Amygdala (tissue), 56 donors: ENCODE measurements around the gene PLXDC2.

ENCODE experiments used
- DNase-seq, 56 donors: peaks; one replicate each; lab custom pipeline; 2025; lab: John Stamatoyannopoulos, UW

PLXDC2 gene

DNA sequence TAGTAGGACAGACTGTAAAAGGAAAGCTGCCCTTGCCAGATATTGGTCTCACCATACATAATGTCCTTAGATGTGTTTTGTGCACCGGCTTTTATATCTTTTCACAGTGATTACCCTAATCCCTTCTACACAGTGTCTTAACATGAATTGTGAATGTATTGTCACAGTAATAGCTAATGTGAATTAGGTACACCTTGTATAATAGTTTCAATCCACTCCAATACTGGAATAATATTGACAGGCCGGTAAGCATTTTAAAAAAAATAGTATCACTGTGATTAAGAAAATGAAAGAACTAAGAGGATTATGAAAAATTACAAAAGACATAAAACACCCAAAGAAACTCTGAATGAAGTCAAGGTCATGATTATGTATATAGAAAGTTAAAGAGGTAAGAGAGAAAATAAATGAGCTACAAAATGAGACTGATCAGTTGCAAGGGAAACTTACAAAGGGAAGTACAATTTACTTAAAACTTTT lies 420.9 kb downstream of the PLXDC2 start:
- no peak for DNase-seq

GRCh38 chr10:20237586-20237985 lies 421.4 kb downstream of the PLXDC2 start:
- no peak for DNase-seq

DNA sequence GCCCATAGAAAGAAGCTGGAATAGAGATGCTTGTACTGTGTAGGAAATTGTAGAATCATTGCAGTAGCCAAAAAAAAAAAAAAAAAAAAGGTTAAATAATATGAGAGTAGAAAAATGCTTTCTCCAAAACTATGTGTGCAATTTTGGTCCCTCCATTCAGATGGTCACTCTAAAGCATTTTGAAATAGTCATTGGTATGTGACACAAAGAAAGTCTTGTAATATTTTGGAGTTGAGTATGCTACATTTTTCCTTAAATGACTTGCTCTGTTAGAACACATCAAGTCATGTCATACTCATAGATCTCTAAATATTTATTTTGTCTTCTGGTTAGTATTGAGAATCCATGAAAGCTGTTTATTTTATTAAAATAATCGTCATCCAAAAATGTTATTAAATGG lies 424.4 kb downstream of the PLXDC2 start:
- no peak for DNase-seq

DNA sequence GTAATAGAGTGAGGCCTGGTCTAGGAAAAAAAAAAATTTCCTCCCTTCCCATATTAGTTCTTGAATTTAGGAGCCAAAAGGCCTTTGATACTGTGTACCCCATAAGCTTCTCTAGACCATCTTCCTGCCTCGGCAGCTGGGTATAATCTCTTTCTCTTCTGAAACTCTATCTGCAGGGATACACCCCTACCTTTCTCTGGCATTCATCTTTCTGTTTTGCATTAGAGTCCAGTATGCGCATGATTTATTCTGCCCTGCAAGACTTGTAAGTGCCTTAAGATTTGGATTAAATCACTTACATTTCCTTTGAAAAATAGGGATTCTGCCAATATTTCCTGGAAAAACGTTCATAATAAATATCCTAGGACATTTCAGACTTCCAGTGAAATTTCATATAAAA lies 431.2 kb downstream of the PLXDC2 start:
- DNase-seq: no peak

DNA sequence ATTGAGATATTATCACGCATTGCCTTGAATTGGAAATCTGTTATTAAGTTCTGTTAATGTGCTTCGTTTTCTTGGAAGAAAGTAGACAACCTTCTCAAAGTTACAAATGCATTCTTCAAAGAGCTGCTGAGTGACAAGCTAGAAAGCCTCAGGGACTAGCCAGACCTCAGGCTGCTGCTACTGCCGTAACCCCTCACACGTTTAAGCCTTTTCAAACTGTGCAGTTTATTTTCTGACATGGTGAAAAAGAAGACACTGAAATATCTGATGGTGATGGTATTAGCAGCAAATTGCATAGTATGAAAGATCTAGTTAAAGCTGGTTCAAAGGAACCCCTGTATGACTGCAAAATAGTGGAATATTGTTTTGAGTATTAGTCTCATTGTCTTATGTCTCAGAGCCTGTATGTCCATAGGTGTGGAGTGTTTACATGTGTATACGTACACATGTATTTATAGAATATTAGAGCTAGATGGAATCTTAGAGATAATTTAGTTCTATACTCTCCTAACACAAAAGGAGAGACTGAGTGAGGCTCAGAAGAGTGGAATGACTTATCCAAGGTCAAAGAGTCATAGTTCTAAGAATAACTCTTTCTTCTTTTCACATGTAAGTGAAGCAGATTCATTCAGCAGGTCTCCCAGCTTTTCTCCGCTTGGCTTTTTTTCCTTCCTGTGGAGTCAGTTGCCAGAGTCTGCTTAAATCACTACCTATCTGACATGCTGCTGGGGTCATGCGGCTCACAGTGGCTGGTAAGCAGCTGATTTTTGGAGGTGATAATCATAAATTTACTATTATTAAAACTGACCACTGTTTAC lies 431.9 kb downstream of the PLXDC2 start:
- no peak for DNase-seq

- peak in 7 of 56 donors; percentile 8 to 29 (median 13) for DNase-seq
These were observed 437.8 kb downstream of the PLXDC2 start for GRCh38 chr10:20254078-20254477.

DNA sequence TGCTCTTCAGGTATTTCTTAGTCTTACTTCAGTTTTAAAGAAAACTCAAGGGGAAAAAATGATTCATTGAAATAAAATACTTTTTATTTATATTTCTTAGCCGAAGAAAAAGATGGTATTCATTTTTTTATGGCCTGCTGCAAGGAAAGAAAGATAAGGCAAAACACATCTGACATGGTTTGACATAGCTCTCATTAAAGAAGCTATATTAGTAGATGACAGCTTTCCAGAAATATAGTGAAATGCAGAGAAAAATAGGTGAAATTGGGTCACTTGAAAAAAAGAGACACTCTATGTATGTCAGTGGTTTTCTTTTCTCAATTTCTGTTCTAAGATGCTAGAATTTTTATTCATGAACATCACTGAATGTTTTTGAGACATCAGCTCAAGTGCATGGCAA lies 438.3 kb downstream of the PLXDC2 start:
- DNase-seq: no peak

- no peak for DNase-seq
These were observed 440.7 kb downstream of the PLXDC2 start for GRCh38 chr10:20256969-20257368.

- DNase-seq: no peak
These were observed 441.2 kb downstream of the PLXDC2 start for GRCh38 chr10:20257422-20257821.

DNA sequence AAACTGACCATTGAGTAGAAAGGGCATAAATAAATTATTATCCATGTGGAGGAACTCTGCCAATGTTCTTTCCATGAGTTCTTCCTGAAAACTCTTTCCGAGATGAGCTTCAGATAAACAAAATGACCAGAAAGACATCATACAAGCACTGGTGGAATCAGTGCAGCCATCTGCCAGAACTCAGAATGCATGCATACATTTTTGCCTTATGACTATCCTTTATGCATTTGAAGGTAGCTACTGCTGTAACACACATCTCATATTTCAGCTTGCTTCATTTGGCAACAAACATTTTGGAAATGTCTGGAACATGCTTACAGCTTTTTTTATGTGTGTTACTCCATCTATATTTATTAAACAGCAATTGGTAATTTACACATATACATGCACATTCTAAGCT lies 448.9 kb downstream of the PLXDC2 start:
- no peak for DNase-seq

GRCh38 chr10:20267734-20268133 lies 451.5 kb downstream of the PLXDC2 start:
- no peak for DNase-seq

DNA sequence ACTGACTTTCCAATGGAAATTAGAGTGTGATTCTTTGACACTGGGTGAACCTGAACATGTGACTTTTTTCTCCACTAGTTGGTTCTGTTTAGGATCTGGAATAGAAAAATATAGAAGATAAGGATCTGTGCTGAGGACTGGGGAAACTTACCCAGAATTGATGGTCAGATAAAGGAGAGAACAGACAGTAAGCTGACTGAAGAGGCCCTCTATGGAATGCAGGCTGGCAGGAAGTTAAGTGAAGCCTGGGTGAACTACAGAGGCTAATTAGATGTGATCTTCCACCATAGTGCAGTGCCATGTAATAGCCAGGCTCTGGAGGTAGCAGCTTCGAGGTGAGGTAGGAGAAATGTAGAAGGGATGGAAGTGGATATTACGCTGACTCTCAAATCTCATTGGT lies 455.3 kb downstream of the PLXDC2 start:
- DNase-seq: no peak

- no peak for DNase-seq
These were observed 456.4 kb downstream of the PLXDC2 start for GRCh38 chr10:20272608-20273007.

GRCh38 chr10:20274571-20274970 lies 458.3 kb downstream of the PLXDC2 start:
- DNase-seq: peak in 1 of 56 donors; percentile 13

GRCh38 chr10:20276127-20276979 lies 460.1 kb downstream of the PLXDC2 start:
- DNase-seq: peak in 2 of 56 donors; percentile 12 to 19

- DNase-seq: no peak
These were observed 461.6 kb downstream of the PLXDC2 start for GRCh38 chr10:20277820-20278219.

DNA sequence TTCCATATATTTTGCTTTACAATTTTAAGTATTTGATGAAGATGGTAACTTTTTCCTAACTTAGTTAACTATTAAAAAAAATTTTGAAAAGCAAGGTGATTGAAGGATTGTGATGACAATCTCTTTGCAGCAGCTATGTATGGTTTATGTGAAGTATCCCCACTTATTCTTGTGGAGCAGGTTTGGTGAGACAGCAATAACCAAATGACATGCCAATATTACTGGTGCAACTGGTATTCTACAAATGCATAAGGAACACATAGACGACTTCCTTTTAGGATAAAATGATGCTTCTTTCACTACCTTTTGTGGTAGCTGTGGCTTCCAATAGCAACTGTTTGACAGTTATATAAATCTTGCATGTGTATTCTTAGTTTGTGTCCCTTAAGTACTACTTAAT lies 465.3 kb downstream of the PLXDC2 start:
- DNase-seq: no peak

DNA sequence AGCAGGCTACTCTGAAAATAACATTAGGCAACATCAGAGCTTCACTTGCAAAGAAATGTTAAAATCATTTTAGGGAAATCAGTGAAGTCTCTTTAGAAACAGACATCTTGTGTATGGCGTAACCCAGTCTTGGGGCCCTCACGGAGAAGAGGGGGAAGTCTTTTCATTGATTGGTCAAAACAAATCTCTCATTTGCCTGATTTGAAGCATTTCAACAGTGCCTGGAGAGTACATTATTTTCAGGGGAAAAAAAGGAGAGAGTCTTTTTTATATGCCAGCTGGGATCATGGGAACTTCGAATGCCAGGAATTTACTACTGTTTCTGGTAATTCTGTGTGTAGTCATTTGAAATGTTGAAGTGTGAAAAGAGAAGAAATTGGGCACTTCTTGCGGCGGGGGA lies 471.4 kb downstream of the PLXDC2 start:
- DNase-seq: peak in 1 of 56 donors; percentile 37

- peak in 27 of 56 donors; percentile 7 to 68 (median 21) for DNase-seq
These were observed 471.8 kb downstream of the PLXDC2 start for GRCh38 chr10:20288060-20288459.

- no peak for DNase-seq
These were observed 473.0 kb downstream of the PLXDC2 start for GRCh38 chr10:20289070-20289828.

DNA sequence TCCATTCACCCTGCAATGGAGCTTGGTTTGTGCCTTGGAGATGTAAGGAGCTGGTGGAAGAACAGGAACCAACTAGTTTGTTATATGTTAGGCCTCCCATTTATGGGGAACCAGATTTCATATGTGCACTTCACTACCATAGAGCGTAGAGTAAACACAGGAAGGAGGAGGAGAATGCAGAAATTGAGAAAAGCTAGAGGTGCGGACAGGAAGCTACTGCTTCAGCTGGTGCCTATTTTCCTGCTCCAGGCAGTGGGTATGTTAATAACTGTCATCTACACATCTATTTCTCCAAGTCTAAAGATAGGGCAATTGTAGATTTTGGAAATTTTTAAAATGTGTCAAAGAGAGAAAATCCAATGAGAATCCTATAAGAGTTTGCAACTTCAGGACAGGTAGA lies 482.2 kb downstream of the PLXDC2 start:
- DNase-seq: no peak
